ENCODE results near the gene PFDN1. TPM values are rescaled to one million over a fixed set of nuclear protein-coding genes. Genes with fewer than 3 reads are reported as not detected.

The PFDN1 gene
- total and polyA plus RNA-seq, 2 experiments from 2014 or later: 119 to 256 TPM

- Mint-ChIP-seq H3K36me3 (ENCODE audit: low read depth) (peaks cover 2% of the 10 kb centered on the region; the same call in 1 of the 3 replicates), H3K9me3 (no peaks in the 10 kb centered on the region; the same call in 2 of the 3 replicates)
Observed at GRCh38 chr5:140238756-140239155, 64.1 kb downstream of the PFDN1 start.

More at GRCh38 chr5:140238756-140239155, 64.1 kb downstream of the PFDN1 start:
- DNase-seq (ENCODE audit: low spot score) (no peak), ATAC-seq (no peak)
- H3K9me2 ChIP-seq (ENCODE audit: insufficient read depth): no peaks in the 10 kb centered on the region
- no peak overlapping the region for H3K27ac ChIP-seq (ENCODE audit: low read depth)
- H3K4me2 ChIP-seq: no peak overlapping the region
- Mint-ChIP-seq H3K27me3 (ENCODE audit: insufficient read depth, low read depth, poor library complexity) (peaks cover 15% of the 10 kb centered on the region), H3K4me1 (peaks cover 16% of the 10 kb centered on the region), H3K4me3 (no peak overlapping the region), H3K27ac (no peak overlapping the region)
- H3F3A ChIP-seq (replicated peaks; ENCODE audit: low read depth): no peaks in the 10 kb centered on the region
- TF ChIP-seq ZNF114 (CRISPR knock-in tag; IDR thresholded peaks at IDR 0.05) (no peak), CREB1 (CRISPR knock-in tag; IDR thresholded peaks at IDR 0.05; ENCODE audit: low read depth) (no peak), REST (IDR thresholded peaks at IDR 0.05; ENCODE audit: unreplicated experiment) (no peak), EZH2phosphoT487 (IDR thresholded peaks at IDR 0.05; ENCODE audit: unreplicated experiment) (no peak), ETS1 (IDR thresholded peaks at IDR 0.05) (no peak), NANOG (IDR thresholded peaks at IDR 0.05; ENCODE audit: borderline replicate concordance) (no peak), ZNF462 (CRISPR knock-in tag; IDR thresholded peaks at IDR 0.05) (no peak)
- peaks cover 7% of the 10 kb centered on the region; the same call in 1 of the 2 replicates for H4K20me1 ChIP-seq (replicated peaks; ENCODE audit: insufficient read depth)
- no peak overlapping the region for H2AFZ ChIP-seq
- peaks cover 10% of the 10 kb centered on the region for H3K4me1 ChIP-seq (ENCODE audit: insufficient read depth)
- H3K36me3 ChIP-seq (ENCODE audit: insufficient read depth): no peaks in the 10 kb centered on the region
- no peak overlapping the region for H3K4me3 ChIP-seq
- no peaks in the 10 kb centered on the region for H3K79me2 ChIP-seq (replicated peaks; ENCODE audit: insufficient read depth)
- H3K27me3 ChIP-seq (ENCODE audit: insufficient read depth): no peaks in the 10 kb centered on the region

Data from GM23338 (cell line).